Gastroesophageal sphincter (tissue), 3 donors: ENCODE results near the gene IQGAP3.

Source experiments
- CTCF ChIP-seq, 4 experiments: fragments of 200-600 bp in 2 of 4; fragments of 450-650 bp in 2 of 4; sonication (generic) in 1 of 4; IDR thresholded peaks; one replicate each; pipeline ENCODE4 v1.5.1; 2017 to 2019; ENCODE audit warnings: antibody characterized with exemption in 4 of 4, mild to moderate bottlenecking in 2 of 4, moderate library complexity in 2 of 4
- EP300 ChIP-seq: sonication (generic); formaldehyde crosslinking; IDR thresholded peaks from one replicate; pipeline ENCODE4 v1.6.1; 2017; ENCODE audit warnings: antibody characterized with exemption, mild to moderate bottlenecking
- POLR2A ChIP-seq, 2 donors: fragments of 450-650 bp; IDR thresholded peaks; one replicate each; pipeline ENCODE4 v1.6.1; 2017; ENCODE audit warnings: antibody characterized with exemption in 2 of 2, mild to moderate bottlenecking in 2 of 2, moderate library complexity in 1 of 2
- POLR2AphosphoS5 ChIP-seq: sonication (generic); formaldehyde crosslinking; IDR thresholded peaks from one replicate; pipeline ENCODE4 v1.6.1; 2017; ENCODE audit warnings: antibody characterized with exemption

- TF ChIP-seq CTCF (IDR thresholded peaks at IDR 0.05): no peak
- TF ChIP-seq POLR2A (IDR thresholded peaks at IDR 0.05): no peak
- TF ChIP-seq POLR2AphosphoS5: no peak
- no peak for TF ChIP-seq EP300
Observed at GRCh38 chr1:156484480-156485058, 87.8 kb downstream of the IQGAP3 start.
